GM23338 (cell line): ENCODE data around the gene ALPL. TPM values are rescaled to one million over a fixed set of nuclear protein-coding genes. Genes with fewer than 3 reads are reported as not detected.

Experiments used
- ATAC-seq: fragments of 200-7000 bp; cut with Tn5 transposase; 3 replicates; pipeline ENCODE4 v1.9.1; 2020
- DNase-seq: peaks from one replicate; pipeline ENCODE4 v3.0.0-alpha.2; 2015; ENCODE audit warnings: low spot score
- H2AFZ ChIP-seq: fragments of 200-600 bp; sonication (generic); 2 replicates; pipeline ENCODE4 v1.8.0; 2016; ENCODE audit warnings: antibody characterized with exemption, mild to moderate bottlenecking, moderate library complexity
- H3F3A ChIP-seq: fragments of 200-600 bp; sonication (generic); replicated peaks from 2 replicates; pipeline ENCODE4 v1.8.0; 2017; ENCODE audit warnings: antibody characterized with exemption, mixed run types, low read depth
- H3K27ac ChIP-seq: fragments of 200-600 bp; sonication (generic); 2 replicates; pipeline ENCODE4 v1.6.1; 2016; ENCODE audit warnings: low read depth
- H3K27me3 ChIP-seq: fragments of 200-600 bp; sonication (generic); 2 replicates; pipeline ENCODE4 v1.8.0; 2016; ENCODE audit warnings: mild to moderate bottlenecking, mixed run types, moderate library complexity; ENCODE audit not compliant: insufficient read depth
- H3K36me3 ChIP-seq: fragments of 200-600 bp; sonication (generic); 2 replicates; pipeline ENCODE4 v1.8.0; 2016; ENCODE audit warnings: mild to moderate bottlenecking; ENCODE audit not compliant: insufficient read depth
- H3K4me1 ChIP-seq: fragments of 200-600 bp; sonication (generic); 2 replicates; pipeline ENCODE4 v1.8.0; 2016; ENCODE audit warnings: mild to moderate bottlenecking, moderate library complexity; ENCODE audit not compliant: insufficient read depth
- H3K4me2 ChIP-seq: fragments of 200-600 bp; sonication (generic); 2 replicates; pipeline ENCODE4 v1.7.1; 2017; ENCODE audit warnings: mixed run types
- H3K4me3 ChIP-seq: fragments of 200-600 bp; sonication (generic); 2 replicates; pipeline ENCODE4 v1.6.1; 2016; ENCODE audit warnings: mixed run types
- H3K79me2 ChIP-seq: fragments of 200-600 bp; sonication (generic); replicated peaks from 2 replicates; pipeline ENCODE4 v1.8.0; 2017; ENCODE audit warnings: mild to moderate bottlenecking; ENCODE audit not compliant: insufficient read depth
- H3K9me2 ChIP-seq: fragments of 200-600 bp; sonication (generic); 2 replicates; pipeline ENCODE4 v1.8.0; 2017; ENCODE audit not compliant: insufficient read depth
- H4K20me1 ChIP-seq: fragments of 200-600 bp; sonication (generic); replicated peaks from 2 replicates; pipeline ENCODE4 v1.8.0; 2017; ENCODE audit warnings: mild to moderate bottlenecking; ENCODE audit not compliant: insufficient read depth
- H3K27ac Mint-ChIP-seq: 2 replicates; pipeline ENCODE4 v1.8.0; 2020; ENCODE audit warnings: inconsistent platforms, mild to moderate bottlenecking, moderate library complexity, mixed read lengths
- H3K27me3 Mint-ChIP-seq: 3 replicates; pipeline ENCODE4 v1.8.0; 2022; ENCODE audit warnings: low read depth, mild to moderate bottlenecking, moderate library complexity, mixed read lengths, inconsistent platforms; ENCODE audit not compliant: insufficient read depth, poor library complexity
- H3K36me3 Mint-ChIP-seq: 3 replicates; pipeline ENCODE4 v1.8.0; 2021; ENCODE audit warnings: low read depth, mild to moderate bottlenecking, inconsistent platforms, moderate library complexity, mixed read lengths
- H3K4me1 Mint-ChIP-seq: 3 replicates; pipeline ENCODE4 v1.8.0; 2020; ENCODE audit warnings: mild to moderate bottlenecking, inconsistent platforms, mixed read lengths
- H3K4me3 Mint-ChIP-seq: 3 replicates; pipeline ENCODE4 v1.8.0; 2021; ENCODE audit warnings: moderate library complexity, mild to moderate bottlenecking, inconsistent platforms, mixed read lengths
- H3K9me3 Mint-ChIP-seq: 3 replicates; pipeline ENCODE4 v1.8.0; 2020; ENCODE audit warnings: moderate library complexity, mild to moderate bottlenecking, inconsistent platforms, mixed read lengths
- EZH2 ChIP-seq: fragments of 200-600 bp; sonication (generic); IDR thresholded peaks from one replicate; pipeline ENCODE4 v1.8.0; 2017; ENCODE audit warnings: antibody characterized with exemption, mild to moderate bottlenecking, low read depth; ENCODE audit not compliant: unreplicated experiment
- JUNB ChIP-seq: IDR thresholded peaks from one replicate; pipeline ENCODE4 v1.6.1; 2016; ENCODE audit warnings: antibody characterized with exemption; ENCODE audit not compliant: unreplicated experiment
- REST ChIP-seq: IDR thresholded peaks from one replicate; pipeline ENCODE4 v1.6.1; 2018; ENCODE audit warnings: antibody characterized with exemption; ENCODE audit not compliant: unreplicated experiment
- ZNF462 ChIP-seq: fragments of 250-450 bp; sonication (Bioruptor Pico); IDR thresholded peaks from 2 replicates; pipeline ENCODE4 v1.5.0; 2020; ENCODE audit warnings: mild to moderate bottlenecking, moderate library complexity
- polyA plus RNA-seq: library from polyadenylated mRNA; unstranded; fragments of >200 nt; fragmentation: Nextera tagmentation; extraction: Ambion mirVana; gene quantifications from 2 replicates; pipeline ENCODE4 v1.2.1, GENCODE V29; 2016
- total RNA-seq: library from RNA; depleted of rRNA; stranded (reverse); fragments of >200 nt; shearing (Covaris generic); gene quantifications from 2 replicates; pipeline ENCODE4 v1.2.3, GENCODE V29; 2014

Gene ALPL
- total and polyA plus RNA-seq, 2 experiments from 2014 or later = 116 to 187 TPM

GRCh38 chr1:21531241-21531640, 22.0 kb downstream of the ALPL start (continued):
- no peak for TF ChIP-seq ZNF462 (CRISPR knock-in tag)
- no peak for TF ChIP-seq JUNB
- no peak for TF ChIP-seq REST

- Mint-ChIP-seq H3K4me1 (peaks cover 31% of the 10 kb centered on the region), H3K36me3 (0 out of 3 replicates have a peak, but pooled peaks cover 5% of the 10 kb centered on the region), H3K27ac (no peak overlapping the region), H3K27me3 (peaks cover 10% of the 10 kb centered on the region), H3K9me3 (no peaks in the 10 kb centered on the region), H3K4me3 (no peak overlapping the region)
- Histone ChIP-seq H3K36me3 (no peaks in the 10 kb centered on the region), H3K79me2 (peaks cover 60% of the 10 kb centered on the region), H3K27me3 (no peaks in the 10 kb centered on the region), H3K4me1 (peaks cover 13% of the 10 kb centered on the region), H3K4me3 (no peak overlapping the region), H4K20me1 (peaks cover 26% of the 10 kb centered on the region), H3F3A (no peaks in the 10 kb centered on the region), H3K9me2 (no peaks in the 10 kb centered on the region), H3K4me2 (no peak overlapping the region), H2AFZ (no peak overlapping the region), H3K27ac (no peak overlapping the region)
- DNase-seq (no peak), ATAC-seq (no peak)
- no peak for TF ChIP-seq EZH2
- TF ChIP-seq ZNF462 (CRISPR knock-in tag) = no peak
These were observed 23.3 kb downstream of the ALPL start for GRCh38 chr1:21532496-21532895.
